Measurements from ENCODE around the gene BCL7A.

DNA sequence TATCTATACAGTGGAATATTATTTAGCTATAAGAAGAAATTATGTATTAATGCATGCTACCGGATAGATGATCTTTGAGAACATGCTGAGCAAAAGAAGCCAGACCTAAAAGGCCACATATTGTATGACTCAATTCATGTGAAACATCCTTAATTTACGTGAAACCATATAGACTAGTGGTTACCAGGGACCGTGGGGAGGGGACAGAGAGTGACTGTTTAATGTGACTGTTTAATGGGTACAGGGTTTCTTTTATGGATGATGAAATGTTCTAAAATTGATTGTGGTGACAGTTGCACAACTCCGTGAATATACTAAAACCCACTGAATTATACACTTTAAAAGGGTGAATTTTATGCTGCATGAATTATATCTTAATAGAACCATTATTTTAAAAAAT lies 8.5 kb upstream of the BCL7A start:
- TF ChIP-seq CTCF (IDR thresholded peaks at IDR 0.05), result no peak
- TF ChIP-seq POLR2A (IDR thresholded peaks at IDR 0.05), result no peak
- no peak for TF ChIP-seq EP300 (IDR thresholded peaks at IDR 0.05)

Measured in suprapubic skin (tissue), 3 donors.